HG02678 (cell line): ENCODE measurements around the gene IQCF5.
"Not testable (repeated sequence)": the region's sequence is repeated elsewhere in the genome, so short reads cannot be mapped to it uniquely, and the experiment has no call there.

Source experiments
- ATAC-seq: cut with Tn5 transposase; IDR thresholded peaks from one replicate; pipeline ENCODE4 v1.9.1; 2021; ENCODE audit warnings: mild to moderate bottlenecking, moderate library complexity; ENCODE audit not compliant: unreplicated experiment

IQCF5 gene

DNA sequence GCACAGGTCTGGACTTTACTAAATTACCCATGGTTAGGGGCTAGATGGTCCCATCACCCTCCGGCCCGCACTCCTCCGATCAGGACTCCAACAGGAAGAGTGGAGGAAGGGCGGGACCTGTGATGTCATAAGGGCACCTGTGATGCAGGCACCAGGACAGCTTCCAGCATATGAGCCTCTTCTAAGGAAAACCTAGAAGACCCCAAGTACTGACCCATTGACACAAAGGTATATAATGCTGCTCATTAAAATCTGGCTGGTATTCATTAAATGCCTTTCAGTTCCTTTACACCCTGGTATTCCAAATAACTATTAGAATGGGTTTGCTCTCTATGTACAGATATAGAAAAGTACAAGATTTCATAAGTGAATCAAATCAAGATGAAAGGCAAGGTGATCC is at the start of gene IQCF5:
TSS of gene IQCF5 (minus strand) at position 101 of the 400 bp plus-strand sequence. CDS start at position 31, 70 bp downstream.
- ATAC-seq = no peak

DNA sequence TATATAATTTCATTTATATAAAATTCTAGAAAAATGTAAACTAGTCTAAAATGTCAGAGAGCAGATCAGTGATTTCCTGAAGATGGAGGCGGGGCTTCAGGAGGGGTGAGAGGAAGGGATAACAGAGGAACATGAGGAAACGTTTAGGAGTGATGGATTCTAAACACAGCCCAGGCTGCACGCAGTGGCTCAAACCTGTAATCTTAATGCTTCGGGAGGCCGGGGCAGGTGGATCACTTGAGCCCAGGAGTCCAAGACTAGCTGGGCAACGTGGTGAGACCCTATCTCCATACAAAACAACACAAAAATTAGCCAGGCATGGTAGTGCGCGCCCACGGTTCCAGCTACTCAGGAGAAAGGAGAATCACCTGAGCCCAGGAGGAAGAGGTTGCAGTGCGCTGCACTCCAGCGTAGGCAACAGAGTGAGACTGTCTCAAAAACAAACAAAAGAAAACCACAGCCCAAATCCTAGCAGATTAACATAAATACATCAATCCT is 45.7 kb upstream of the IQCF5 start:
- no peak for ATAC-seq

GRCh38 chr3:51916418-51916817 is 41.0 kb upstream of the IQCF5 start:
- no peak for ATAC-seq

- ATAC-seq = no peak
These were observed 32.6 kb upstream of the IQCF5 start for GRCh38 chr3:51908026-51908425.

DNA sequence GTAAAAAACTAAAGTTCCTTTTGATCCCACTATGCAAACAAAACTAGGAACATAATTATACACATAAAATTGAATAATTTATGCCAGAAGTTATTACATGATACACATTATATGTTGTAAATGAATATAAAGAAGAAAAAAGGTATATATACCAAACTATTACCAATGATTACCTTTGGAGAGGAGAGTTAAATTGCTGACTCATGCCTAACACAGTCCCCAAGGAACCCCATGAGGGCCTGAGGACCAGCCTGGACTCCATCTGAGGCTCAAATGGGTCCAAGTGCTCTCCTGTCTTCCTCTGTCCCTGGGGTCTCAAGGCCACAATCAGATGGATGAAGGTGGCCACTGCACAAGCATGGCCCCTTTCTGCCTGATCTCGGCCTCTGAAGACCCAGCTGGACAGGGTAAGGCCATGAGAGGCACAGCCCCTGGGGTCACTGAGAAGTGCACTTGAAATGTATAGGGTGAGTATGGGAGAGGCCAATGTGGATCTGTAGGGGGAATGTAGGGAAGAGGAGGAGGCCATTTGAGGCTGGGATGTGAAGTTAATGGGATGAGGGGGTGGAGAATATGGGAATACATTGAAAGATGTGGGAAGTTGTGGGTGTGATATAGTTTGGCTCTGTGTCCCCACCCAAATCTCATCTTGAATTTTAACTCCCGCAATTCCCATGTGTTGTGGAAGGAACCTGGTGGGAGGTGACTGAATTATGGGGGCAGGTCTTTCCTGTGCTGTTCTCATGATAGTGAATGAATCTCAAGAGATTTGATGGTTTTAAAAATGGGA is 28.8 kb upstream of the IQCF5 start:
- no peak for ATAC-seq

GRCh38 chr3:51902361-51902760 is 27.0 kb upstream of the IQCF5 start:
- not testable (repeated sequence) for ATAC-seq

- ATAC-seq = not testable (repeated sequence)
These were observed 24.6 kb upstream of the IQCF5 start for GRCh38 chr3:51900043-51900442.

GRCh38 chr3:51897391-51897790 is 22.0 kb upstream of the IQCF5 start:
- no peak for ATAC-seq

- ATAC-seq = no peak
These were observed 21.4 kb upstream of the IQCF5 start for GRCh38 chr3:51896607-51897305.

- no peak for ATAC-seq
These were observed 19.5 kb upstream of the IQCF5 start for GRCh38 chr3:51894939-51895338.

- no peak for ATAC-seq
These were observed 19.0 kb upstream of the IQCF5 start for GRCh38 chr3:51894391-51894790.

DNA sequence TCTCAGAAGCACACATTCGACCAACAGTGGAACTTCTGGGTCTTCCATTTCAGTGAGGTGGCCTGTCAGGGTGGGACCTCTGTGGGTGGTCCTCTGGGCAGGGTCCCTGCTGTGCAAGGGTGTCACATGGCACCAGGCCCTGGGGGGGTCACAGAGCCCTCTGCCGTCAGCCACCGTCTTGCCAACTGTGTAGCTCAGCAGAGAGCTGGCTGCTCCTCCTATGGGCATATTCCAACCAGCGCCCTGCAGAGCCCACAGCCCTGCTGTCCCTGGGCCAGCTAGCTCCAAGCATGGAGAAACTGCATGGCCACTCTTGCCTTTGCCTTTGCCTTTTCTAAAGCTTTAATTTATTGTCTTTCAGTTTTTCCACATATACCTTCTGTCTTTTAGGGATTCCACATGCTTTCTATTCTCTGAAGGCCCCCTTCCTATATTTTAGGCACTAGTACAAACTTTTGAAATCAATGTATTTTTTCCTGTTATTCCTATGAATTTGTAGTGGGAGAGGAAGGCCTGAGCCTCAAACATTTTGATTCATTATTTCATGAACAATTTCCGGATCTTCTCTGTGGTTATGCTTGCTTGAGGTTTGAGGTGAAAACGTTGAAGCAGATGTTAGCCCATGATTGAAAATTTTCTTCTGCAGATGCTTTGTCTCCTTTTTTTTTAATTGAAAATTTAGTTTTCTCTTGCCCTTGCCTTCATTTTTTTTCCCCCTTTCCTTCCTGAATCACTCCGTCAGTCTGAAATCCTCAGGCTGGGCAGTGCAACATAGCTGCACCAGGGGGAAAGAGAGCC is 16.0 kb upstream of the IQCF5 start:
- no peak for ATAC-seq

- ATAC-seq = no peak
These were observed 13.2 kb upstream of the IQCF5 start for GRCh38 chr3:51888463-51889105.

GRCh38 chr3:51887620-51888019 is 12.2 kb upstream of the IQCF5 start:
- no peak for ATAC-seq

DNA sequence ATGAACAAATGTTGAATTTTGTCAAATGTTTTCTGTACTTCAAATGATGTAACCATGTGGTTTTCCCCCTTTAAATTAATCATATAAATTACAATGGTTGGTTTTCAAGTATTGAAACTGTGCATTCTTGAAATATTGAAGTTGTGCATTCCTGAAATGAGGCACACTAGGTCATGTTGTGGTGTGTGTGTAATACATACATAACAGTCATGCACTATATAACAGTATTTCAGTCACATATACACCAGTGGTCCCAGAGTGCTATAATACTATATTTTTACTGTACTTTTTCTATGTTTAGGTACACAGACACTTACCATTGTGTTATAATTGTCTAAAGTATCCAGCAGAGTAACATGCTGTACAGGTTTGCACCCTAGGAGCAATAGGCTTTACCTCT is 11.0 kb upstream of the IQCF5 start:
- no peak for ATAC-seq

- no peak for ATAC-seq
These were observed 4.5 kb upstream of the IQCF5 start for GRCh38 chr3:51879937-51880336.

GRCh38 chr3:51876186-51876585 is 785 bp upstream of the IQCF5 start:
- ATAC-seq = no peak

DNA sequence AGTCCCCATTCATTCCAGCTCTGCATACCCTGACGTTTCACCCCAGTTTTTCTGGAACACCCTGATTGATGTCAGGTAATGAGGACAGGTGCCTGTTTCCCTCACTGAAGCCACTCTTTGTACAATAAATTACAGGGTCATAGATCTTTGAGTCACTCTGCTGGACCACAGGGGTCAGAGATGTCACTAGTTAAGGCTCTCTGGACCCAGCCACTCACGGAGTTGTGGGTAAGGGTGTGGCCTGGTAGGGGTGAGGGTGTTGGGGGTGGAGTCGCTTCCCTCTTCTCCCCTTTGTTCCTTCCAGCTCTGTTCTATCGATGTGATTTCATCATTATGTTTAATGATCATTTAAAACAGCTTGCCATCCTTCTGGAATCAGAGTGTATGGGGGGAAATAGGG is 512 bp downstream of the IQCF5 start:
- ATAC-seq = no peak

- ATAC-seq = no peak
These were observed 990 bp downstream of the IQCF5 start for GRCh38 chr3:51874411-51874810.

DNA sequence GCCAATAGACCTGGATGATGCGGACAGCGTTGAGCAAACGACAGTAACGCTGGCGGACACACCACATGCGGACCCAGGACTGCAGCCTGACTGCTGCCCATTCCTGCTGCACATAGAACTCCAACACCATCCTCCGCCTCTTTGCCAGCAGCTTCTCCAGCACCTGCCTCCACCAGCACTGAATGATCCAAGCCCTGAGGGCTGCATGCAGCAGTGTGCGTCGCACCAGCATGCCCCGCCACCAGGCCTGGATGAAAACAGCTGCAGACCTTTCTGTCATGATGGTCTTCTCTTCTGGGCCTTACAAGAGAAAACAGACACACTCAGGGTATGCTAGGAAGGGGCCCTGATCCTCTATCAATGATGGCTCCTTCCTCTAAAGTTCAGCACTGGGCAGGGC is 1.5 kb downstream of the IQCF5 start:
- ATAC-seq = no peak

DNA sequence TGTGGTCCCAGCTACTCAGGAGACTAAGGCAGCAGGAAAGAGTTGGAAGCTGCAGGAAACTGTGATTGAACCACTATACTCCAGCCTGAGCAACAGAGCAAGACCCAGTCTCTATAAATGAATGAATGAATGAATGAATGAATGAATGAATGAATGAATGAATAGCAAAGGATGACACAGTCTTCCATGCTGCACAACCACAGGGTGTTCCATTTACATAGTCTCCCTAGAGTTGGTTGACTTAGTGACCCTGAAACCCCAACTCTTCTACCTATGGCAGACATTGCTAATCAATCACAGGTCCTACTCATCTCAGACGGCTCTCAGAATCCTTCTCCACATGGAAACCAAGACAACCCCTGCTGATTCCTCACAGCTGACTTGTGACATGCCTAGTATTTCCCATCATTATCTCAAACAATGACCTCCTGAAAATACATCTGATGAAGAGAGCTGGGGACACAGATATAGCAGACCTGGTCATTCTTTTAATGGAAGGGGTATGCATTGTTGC is 2.1 kb downstream of the IQCF5 start:
- no peak for ATAC-seq
